Colon (tissue), 2 donors: ENCODE results near the gene OBP2A.
"Not testable (repeated sequence)": the region's sequence is repeated elsewhere in the genome, so short reads cannot be mapped to it uniquely, and the experiment has no call there.

ENCODE experiments used
- FAIRE-seq: peaks from 2 replicates; lab custom pipeline; 2012; peaks lifted over from hg19 to GRCh38; lab: Jason Lieb, UNC
- donor health status: control.
- donor health status: control.

OBP2A gene, protein sequence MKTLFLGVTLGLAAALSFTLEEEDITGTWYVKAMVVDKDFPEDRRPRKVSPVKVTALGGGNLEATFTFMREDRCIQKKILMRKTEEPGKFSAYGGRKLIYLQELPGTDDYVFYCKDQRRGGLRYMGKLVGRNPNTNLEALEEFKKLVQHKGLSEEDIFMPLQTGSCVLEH

DNA sequence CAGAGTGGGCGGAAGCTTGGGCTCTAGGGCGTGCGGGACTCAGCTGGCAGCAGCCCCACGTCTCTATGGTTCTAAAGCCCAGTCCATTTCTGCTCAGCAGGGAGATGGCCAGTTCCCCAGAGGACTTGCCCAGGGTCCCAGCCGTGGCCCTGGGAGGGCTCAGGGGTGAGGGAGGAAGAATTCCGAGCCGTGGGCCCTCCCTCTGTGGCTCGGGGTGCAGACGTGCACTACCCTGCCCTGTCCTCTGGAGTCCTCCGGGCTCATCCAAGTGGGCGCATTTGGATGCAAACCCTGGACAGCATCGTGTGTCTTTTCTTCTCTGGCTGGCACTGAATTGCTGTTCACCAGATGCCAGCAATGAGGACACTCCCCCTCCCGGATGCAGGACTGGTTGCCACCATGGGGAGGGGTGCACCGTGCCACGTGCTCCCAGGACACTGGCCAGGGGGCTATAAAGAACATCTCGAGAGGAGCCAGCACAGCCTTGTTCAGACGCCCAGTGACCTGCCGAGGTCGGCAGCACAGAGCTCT is at the start of gene OBP2A:
OBP2A (plus strand) TSS at position 481 of the 531 bp plus-strand sequence. CDS start 55 bp downstream, outside the sequence.
- not testable (repeated sequence) for FAIRE-seq

DNA sequence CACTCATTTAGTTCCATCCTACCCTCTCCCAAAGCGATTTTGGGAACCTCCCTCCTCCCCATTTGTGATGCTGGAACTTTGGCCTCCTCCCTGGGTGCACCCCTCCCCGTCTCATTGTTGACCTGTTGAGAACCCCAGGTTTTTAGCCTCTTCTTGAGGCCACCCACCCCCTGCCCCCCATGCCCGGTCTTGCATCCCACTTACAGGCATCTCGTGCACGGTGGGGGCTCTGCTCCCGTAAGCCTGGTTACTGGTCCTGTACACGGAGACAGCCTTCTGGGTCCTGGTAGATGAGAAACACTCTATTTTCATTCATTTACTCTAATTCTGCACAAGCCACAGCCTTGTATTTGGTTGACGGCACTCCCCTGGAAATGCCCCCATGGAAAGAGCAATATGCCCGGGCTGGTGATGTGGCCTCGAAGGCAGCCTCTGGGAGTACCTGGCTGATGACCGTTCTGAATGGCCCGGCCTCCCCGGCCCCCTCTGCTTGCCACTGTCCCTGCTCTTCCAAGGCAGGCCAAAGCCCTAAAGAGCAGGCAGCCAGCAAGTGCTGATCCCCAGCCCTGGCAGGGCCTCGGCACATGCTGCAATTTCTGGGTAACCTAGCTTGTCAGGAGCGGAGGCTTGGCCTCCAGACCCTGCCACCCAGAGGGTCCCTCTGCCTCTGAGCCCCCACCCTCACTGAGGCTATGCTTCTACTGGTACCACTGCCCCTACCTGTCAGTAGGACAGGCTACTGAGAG is 47.4 kb upstream of the OBP2A start:
- no peak for FAIRE-seq

DNA sequence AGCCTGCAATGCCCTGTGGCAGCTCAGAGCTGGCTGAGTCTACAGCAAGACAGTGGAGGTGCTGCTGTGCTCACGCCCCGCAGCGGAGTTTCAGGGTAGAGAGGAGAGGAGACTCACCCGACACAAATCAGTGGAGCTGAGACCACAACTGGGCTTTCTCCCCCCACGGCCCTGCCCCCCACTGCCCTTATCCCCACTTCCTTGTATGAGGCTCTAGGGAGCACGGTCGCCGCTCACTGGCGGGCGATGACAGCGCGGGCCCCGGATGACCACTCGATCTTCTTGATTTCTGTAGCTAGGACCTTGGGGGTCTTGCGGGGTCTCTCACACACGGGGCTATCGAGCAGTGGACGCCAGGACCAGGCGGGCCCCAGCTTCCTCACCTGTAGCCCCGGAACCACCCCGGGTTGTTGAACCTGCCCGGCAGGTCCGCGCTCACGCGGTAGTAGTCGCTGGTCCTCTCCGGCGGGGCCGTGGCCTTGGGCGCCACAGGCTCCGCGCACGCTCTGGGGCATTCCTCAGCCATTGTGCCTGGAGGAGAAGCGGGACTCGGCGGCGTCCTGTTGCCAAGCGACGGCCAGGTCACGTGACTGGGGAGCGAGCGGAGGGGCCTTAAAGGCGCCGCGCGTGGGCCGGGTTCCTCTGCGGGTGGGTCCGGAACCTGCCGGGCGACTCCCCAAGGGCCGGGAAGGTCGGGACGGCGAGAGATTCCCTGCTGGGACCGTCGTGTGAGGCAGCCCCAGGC is 46.4 kb upstream of the OBP2A start:
- FAIRE-seq, result no peak

DNA sequence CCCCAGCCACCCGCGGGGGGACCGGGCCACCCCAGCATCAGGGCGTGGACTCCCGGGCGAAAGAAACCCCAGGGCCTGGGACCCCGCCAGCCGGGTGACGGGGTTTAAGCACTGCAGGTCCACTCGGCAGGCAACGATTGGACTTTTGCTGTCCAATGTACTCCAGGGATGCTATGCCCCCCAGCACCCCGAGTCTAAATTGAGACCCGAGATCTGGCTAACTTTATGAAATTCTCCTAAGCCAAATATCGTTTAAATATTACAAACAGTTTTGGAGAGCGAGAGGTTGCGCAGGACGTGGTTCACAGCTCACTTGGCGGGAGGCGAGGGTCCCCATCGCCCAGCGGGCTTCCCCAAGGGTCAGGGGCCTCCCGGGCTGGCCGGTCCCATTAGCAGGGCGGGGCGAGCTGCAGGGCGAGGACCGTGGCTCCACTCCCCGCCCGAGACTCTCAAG is 45.8 kb upstream of the OBP2A start:
- no peak for FAIRE-seq

DNA sequence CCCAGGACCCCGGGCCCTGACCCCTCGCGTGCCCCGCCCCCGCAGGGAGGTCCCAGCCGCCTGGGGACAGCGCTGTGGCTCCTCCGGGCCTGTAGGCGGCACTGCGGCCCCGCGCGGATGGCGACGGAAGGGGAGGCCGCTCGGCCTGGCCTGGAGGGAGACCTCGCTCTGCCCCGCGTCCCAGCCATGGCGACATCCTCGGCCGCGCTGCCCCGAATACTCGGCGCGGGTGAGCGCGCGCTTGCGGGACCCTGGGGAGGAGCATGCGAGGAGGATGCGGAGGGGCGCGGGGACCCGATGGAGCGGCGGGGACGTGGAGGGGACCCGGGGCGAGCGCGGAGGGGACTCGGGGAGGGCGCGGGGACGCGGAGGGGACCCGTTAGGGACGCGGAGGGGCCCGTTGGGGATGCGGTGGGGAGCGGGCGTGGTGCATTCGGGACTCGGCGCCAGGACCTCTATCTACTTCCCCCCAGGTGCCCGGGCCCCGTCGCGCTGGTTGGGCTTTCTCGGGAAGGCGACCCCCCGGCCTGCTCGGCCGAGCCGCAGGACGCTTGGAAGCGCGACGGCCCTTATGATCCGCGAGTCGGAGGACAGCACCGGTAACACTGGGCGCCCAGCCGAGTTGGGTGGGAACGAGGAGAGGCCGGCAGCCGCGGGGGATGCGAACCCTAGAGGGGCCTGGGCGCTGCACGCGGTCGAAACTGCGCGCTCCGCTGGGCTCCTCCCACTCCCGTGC is 45.2 kb upstream of the OBP2A start, which contains the start of gene MRPS2:
MRPS2 (plus strand) TSS at position 158 of the 736 bp plus-strand sequence; CDS start at position 187, 29 bp downstream.
- FAIRE-seq, result no peak

DNA sequence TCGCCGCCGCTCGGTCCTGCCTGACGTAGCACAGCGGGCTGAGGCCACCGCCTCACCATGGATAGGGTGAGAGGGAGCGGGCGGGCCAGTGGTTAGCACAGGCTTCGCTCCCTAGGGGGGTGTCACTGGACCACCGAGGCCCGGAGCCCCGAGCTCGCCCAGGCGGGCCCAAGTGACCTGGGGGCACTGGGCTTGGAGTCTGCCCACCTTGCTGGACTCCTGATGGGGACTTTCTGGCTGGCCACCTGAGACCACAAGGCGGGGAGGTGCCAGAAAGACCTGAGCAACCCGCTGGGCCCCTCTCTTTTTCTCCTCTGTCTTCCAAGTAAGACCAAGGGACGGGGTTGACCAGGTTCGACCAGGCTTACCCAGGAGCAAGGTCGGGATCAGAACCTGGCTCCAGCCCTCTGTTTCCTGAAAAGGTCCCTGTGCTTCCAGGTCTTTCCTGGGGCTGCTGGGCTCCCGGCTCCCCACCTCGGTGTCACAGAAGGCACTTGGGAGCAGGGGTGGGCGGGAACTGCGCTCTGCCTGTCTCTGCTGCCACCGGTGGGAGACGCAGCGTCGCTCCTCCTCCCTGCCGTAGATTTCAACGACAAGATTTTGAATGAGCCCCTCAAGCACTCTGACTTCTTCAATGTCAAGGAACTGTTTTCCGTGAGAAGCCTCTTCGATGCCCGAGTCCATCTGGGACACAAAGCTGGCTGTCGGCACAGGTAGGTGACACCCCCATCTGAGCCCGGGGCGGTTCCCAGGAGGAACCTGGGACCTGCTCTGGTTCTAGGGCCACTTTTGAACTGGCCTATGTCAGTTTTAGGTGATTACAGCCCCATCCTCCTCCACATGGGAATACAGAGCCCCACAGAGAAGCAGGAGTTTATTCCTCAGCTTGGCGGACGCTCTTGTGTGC is 44.4 kb upstream of the OBP2A start:
- no peak for FAIRE-seq

DNA sequence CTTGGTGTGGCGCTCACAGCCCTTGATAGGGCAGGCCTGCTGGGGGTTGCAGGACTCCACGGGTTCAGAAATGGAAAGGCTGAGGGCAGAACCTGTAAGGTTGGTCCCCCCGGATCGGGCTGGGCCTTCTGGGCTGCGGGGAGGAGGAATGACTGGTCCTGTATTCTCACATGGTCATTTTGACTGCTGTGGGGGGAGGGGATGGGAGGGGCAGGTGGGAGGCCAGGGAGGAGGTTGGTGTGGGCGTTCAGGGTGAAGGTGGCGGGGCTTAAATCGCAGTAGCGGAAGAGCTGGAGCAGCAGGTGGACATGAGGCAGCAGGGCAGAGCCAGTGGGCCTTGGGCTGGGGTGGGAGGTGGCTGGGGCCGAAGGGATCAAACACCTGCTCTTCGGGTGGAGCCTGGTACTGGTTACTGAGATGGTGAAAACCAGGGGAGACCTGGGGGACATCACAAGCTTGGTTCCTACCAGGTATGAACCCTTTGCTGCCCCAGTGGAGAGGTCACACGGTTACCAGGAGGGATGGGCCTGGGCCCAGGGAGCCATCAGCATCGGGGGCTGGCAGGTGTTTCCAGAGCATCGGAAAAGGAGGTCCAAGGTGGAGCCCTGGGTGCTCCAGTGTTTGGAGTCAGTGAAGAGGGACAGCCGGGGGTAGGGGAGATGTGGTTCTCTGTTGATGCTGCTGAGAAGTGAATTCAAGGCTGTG is 43.6 kb upstream of the OBP2A start:
- no peak for FAIRE-seq

DNA sequence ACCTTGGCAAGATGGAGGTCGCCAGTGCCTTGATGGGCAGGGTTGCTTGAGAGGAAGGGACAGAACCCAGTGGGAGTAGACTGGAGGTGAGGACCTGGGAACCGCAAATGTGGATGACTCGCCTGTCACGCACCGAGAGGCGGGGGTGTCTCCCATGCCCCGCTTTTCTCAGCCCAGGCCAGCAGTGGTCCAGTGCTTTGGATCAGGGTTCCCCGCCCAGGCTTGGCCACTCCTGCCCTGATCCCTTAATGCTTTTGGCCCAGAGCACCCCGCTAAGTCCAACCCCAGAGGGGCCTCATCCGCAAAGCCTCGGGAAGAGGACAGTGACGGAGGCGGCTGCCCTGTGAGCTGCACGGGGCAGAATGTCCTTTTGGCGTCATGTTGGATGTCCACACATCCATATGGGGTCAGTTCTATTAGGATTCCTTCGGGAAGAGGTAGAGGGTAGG is 43.0 kb upstream of the OBP2A start:
- no peak for FAIRE-seq

DNA sequence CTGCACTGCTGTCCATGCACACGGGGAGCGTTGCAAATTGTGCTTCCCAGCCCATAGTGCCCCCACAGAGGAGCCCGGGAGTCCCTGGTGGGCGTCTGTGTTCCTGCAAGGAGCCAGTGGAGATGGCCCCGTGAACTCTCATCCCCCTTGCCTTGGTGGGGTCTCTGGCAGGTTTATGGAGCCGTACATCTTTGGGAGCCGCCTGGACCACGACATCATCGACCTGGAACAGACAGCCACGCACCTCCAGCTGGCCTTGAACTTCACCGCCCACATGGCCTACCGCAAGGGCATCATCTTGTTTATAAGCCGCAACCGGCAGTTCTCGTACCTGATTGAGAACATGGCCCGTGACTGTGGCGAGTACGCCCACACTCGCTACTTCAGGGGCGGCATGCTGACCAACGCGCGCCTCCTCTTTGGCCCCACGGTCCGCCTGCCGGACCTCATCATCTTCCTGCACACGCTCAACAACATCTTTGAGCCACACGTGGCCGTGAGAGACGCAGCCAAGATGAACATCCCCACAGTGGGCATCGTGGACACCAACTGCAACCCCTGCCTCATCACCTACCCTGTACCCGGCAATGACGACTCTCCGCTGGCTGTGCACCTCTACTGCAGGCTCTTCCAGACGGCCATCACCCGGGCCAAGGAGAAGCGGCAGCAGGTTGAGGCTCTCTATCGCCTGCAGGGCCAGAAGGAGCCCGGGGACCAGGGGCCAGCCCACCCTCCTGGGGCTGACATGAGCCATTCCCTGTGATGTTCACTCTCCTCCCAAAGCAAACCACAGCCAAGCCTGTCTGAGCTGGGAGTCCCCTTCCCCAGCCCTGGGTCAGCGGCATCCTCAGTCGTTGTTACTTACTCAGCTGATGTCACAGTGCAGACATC is 42.3 kb upstream of the OBP2A start:
- no peak for FAIRE-seq

DNA sequence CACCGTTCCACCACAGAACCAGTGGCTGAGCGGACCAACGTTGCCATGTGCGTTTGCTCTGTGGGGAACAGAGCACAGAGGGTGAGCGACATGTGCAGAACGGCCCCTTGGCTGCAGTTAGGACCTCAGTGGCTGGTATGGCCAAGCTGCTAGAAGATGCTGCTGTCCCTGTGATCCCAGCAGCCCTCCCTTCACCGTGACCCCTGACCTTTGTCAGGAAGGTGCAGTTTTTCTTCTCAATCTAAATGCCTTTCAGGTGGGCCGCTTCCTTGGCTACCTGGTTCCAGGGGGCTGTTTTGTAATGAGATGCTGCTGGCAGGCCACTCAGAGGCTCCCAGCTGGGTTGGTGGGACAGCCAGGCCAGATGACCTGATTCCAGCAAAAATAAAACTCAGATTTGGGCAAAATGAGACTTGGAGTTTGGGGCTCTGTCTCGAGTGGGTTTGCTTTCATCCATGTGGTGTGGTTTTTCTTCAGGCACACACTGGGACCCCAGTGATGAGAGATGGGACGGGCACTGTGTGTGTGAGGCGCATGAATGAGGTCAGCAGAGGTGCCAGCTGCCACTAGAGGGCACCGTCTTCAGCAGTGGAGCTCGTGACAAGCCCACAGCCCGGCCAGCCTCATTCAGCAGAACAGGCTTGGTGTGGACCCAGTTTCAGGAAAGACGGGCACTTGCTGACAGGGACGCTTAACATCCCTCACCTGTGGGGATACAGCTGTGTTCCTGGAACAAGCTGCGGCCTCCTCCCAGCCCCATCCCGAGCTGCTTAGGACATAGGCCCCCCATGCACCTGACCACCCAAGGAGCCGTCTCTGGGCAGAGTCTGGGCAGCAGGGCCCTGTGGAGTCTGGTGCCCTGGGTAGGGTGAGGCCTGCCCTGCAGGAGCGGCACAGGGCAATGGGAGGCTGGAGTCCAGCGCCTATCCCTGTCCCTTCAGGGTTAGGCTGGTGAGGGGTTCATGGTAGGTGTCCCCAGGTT is 41.4 kb upstream of the OBP2A start:
- FAIRE-seq, result no peak

DNA sequence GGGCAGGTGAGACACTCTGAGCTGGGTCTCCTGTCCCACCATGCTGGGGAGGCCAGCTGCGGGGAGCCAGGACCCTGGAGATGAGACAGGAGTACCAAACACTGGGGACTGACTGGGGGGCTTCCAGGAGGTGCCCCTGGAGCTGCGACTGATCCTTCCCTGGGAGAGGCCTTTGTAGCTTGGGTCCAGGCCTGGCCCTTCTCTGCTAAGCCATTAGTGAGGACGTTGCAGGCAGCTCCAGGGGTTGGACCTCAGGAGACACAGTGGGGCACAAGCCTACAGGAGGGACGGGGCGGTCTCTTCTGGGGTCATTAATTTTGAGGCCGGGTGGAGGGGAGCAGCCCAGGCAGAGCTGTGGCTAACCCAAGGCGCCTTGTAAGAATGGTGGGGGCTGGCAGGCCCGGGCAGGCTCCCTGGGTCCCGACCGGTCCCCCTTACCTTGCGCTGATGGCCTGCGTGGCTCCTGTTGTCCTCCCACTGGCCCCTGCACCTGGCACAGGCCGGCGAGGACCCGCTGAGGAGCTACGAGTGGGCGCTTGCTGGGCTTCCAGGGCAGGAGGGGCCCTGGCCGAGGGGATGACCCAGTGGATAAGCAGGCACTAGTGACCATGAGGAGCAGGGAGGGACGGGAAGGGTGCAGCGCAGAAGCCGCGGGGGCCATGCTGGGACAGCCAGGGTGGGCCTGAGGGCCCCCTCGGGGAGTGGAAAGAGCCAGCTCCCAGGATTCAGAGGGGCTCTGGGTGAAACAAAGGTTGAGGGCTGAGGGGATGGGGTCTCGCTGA is 40.3 kb upstream of the OBP2A start:
- FAIRE-seq, result no peak

DNA sequence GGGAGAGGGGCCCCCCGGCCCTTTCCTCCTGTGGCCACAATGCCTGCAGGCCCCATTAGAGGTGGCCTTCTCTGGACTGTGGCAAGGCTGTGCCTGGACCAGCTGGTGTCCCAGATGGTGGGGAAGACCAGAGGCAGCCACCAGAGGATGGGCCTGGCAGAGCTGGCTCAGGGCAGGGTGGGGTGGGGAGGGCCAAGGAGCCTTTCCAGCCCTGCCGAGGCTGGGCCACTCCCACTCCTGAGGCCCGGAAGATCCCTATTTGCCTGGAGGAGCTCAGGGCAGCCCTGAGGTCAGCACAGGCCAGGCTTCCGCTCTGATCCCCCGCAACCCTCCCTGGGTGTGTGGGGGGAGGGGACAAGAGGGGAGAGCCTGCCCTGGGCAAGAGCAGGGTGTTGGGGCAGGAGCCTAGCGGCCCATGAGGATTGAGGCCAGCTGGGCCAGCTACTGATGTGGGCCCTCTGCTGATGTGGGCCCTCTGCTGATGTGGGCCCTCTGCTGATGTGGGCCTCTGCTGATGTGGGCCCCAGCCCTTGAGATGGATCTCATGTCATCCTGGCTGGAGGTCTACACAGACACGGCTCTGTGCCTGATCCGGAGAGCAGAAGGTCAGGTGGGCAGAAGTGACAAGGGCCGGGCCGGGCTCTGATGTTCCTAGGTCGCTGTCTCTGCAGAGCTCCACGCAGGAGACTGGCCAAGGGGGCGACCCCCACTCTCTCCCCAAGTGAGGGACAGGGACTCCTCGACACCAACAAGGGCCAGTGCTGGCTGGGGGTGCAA is 39.4 kb upstream of the OBP2A start:
- no peak for FAIRE-seq

DNA sequence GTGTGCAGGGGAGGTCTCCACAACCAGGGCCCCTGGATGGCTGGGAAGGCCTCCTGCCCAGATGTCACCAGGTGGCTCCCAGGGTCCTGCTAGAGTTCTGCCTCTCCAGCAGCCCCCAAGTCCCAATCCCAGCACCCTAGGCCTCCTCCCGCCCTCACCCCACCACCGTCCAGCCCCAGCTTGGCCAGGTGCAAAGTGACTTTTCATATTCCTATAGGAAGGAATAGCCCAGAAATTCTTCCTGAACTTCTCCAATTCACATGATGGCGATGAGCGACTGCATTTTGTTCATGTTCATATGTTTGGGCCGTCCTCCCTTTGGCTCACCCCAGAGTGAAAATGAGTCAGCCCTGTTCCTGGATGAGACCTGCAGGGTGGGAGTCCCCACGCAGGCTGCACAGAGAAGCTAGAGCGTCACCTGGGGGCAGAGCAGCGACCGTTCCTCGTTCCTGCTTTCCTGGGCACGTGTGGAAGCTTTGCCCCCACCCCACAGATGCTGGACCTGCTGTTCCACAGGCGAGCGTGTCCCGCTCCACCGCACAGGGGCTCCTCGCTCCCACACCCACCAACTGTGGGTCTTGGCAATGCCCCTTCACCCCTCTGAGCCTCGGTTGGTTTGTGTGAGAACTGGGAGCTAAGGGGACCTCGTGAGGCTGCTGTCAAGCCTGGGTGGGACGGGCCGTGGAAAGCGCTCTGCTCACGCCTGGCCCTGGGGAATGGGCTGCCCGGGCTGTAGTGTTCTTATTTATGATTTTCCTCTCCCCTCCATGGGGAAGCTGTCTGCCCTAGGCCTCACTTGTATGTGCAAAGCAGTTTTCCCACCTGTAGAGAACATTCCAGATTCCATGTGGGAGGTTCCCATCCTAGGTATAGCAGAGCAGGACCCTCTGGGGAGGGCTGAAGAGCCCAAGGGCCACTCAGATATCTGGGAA is 38.6 kb upstream of the OBP2A start:
- FAIRE-seq, result no peak

DNA sequence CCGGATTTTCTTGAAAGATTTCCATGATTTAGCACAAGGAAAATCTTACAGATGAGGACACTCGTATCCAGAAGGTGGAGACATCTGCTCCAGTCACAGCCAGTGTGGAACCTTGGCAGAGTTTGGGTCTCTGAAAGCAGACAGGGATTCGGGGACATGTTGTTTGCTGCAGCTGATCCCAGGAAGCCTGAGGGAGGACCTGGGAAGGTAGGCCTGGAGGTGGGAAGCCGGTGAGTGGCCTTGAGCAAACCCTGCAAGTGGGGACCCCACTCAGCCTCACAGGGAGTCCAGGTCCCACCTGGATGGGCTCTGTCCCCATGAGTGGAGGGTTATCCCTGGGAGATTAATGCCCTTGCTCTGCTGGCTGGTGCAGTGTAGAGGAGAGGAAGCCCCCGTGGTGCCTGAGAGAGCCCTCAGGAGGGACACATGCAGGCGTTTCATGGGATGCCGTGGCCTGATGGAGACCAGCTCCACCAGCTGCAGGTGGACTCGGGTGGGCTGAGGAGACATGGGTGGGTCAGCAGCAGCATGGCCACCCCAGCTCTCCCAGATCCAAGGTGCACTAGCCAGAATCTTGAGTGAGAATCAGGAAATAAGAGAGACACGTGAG is 37.6 kb upstream of the OBP2A start:
- no peak for FAIRE-seq

DNA sequence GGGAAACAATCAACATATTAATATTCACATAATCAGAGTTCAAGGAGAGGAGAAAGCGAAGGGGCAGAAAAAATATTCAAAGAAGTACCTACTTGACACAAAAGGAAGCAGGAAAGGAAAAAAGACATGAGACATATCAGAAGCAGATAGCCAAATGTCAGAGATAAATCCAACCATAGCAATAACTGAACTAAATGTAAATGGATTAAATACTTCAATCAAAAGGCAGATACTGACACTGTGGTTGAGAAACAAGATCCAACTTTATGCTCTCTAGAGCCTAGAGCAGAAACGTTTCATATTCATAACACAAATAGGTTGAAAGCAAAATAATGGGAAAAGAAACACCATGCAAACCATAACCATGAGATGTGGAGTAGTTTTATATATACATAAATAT is 36.5 kb upstream of the OBP2A start:
- FAIRE-seq, result no peak
